ENCODE measurements around the gene SERPINB6. TPM values are rescaled to one million over a fixed set of nuclear protein-coding genes. Genes with fewer than 3 reads are reported as not detected.
A peak's percentile ranks its signal among the peaks of the same experiment; 100 is the strongest.
"Not testable (repeated sequence)": the region's sequence is repeated elsewhere in the genome, so short reads cannot be mapped to it uniquely, and the experiment has no call there.

SERPINB6 gene
- total RNA-seq, 1 experiment from 2014 or later = 39.0 TPM

- peak; percentile 31 for DNase-seq
- no CpG with 5 or more reads among the region's 3 CpGs for WGBS (ENCODE audit: extremely low coverage, insufficient read length, low lambda C conversion rate)
- H2AFZ ChIP-seq (ENCODE audit: low read length) = not testable (repeated sequence)
Measured at GRCh38 chr6:2908516-2908915, 62.9 kb downstream of the SERPINB6 start.

GRCh38 chr6:2903411-2904185 lies 67.8 kb downstream of the SERPINB6 start:
- peak overlapping the region; percentile 78; the same call in 1 of the 2 replicates for H3K14ac ChIP-seq (ENCODE audit: insufficient read depth, low read length)
- H2BK20ac ChIP-seq (ENCODE audit: low read depth, low read length, poor library complexity, severe bottlenecking); H3K27me3 ChIP-seq (ENCODE audit: insufficient read depth, low read length); H3K79me2 ChIP-seq (ENCODE audit: insufficient read depth, low read length); H2AK5ac ChIP-seq (ENCODE audit: insufficient read length, low read length); H3K56ac ChIP-seq (ENCODE audit: insufficient read length, low read depth, low read length); H4K8ac ChIP-seq (replicated peaks; ENCODE audit: insufficient read length, low read depth, low read length); H3K9me3 ChIP-seq (ENCODE audit: control insufficient read depth, low read depth, low read length); H3K23me2 ChIP-seq (ENCODE audit: insufficient read length, low read depth, low read length, poor library complexity, severe bottlenecking); H4K20me1 ChIP-seq (ENCODE audit: control insufficient read depth, insufficient read depth, insufficient read length); H4K5ac ChIP-seq (ENCODE audit: insufficient read length, low read depth, low read length); H2BK15ac ChIP-seq (ENCODE audit: low read depth, low read length); H2AFZ ChIP-seq (ENCODE audit: low read length); H3K27ac Mint-ChIP-seq; H3K27me3 Mint-ChIP-seq (ENCODE audit: low read depth); H2BK5ac ChIP-seq (ENCODE audit: insufficient read length, low read length); H3K9ac ChIP-seq (ENCODE audit: extremely low read depth, insufficient read length, low read length); H3K23ac ChIP-seq (ENCODE audit: insufficient read length, low read depth, low read length); H4K91ac ChIP-seq (ENCODE audit: insufficient read length, low read depth, low read length); DNase-seq; H2BK12ac ChIP-seq (ENCODE audit: insufficient read length, low read depth, low read length); H3T11ph ChIP-seq (ENCODE audit: low read length); H2BK120ac ChIP-seq (ENCODE audit: low read depth, low read length, poor library complexity, severe bottlenecking); H3K18ac ChIP-seq (ENCODE audit: insufficient read length, low read depth, low read length); H3K9me3 Mint-ChIP-seq; H3K4me1 ChIP-seq (ENCODE audit: insufficient read depth, low read length); H3K79me1 ChIP-seq (ENCODE audit: insufficient read depth, low read depth, low read length, poor library complexity, severe bottlenecking); H3K4ac ChIP-seq (ENCODE audit: low read depth, low read length); H3K27ac ChIP-seq (ENCODE audit: insufficient read length, low read depth, low read length): not testable (repeated sequence)
- Mint-ChIP-seq H3K4me3 (peak overlapping the region; percentile 84 to 95; a peak in 4 of 5 replicates), H3K36me3 (ENCODE audit: insufficient read depth in 1 of 3, low read depth in 3 of 3) (peaks cover 8 to 43% (median 34%) of the 10 kb centered on the region in 3 experiments), H3K4me1 (peaks cover 44 to 59% of the 10 kb centered on the region in 2 experiments)
- no CpG with 5 or more reads among the region's 39 CpGs for WGBS (ENCODE audit: extremely low coverage, insufficient read length, low lambda C conversion rate)
- H3K4me2 ChIP-seq (ENCODE audit: insufficient read depth, insufficient read length, low read length) = peak overlapping the region; percentile 49

More at GRCh38 chr6:2908516-2908915, 62.9 kb downstream of the SERPINB6 start:
- H2BK20ac ChIP-seq (ENCODE audit: low read depth, low read length, poor library complexity, severe bottlenecking); H3K9me3 Mint-ChIP-seq; H3K23ac ChIP-seq (ENCODE audit: insufficient read length, low read depth, low read length); H4K8ac ChIP-seq (replicated peaks; ENCODE audit: insufficient read length, low read depth, low read length); H3K27me3 Mint-ChIP-seq (ENCODE audit: low read depth); H2BK120ac ChIP-seq (ENCODE audit: low read depth, low read length, poor library complexity, severe bottlenecking); H3K79me1 ChIP-seq (ENCODE audit: insufficient read depth, low read depth, low read length, poor library complexity, severe bottlenecking); H2AK5ac ChIP-seq (ENCODE audit: insufficient read length, low read length); H3K4me2 ChIP-seq (ENCODE audit: insufficient read depth, insufficient read length, low read length); H3K14ac ChIP-seq (ENCODE audit: insufficient read depth, low read length); H3K79me2 ChIP-seq (ENCODE audit: insufficient read depth, low read length); H3K9me3 ChIP-seq (ENCODE audit: control insufficient read depth, low read depth, low read length); H2BK12ac ChIP-seq (ENCODE audit: insufficient read length, low read depth, low read length); H3K27me3 ChIP-seq (ENCODE audit: insufficient read depth, low read length); H3K56ac ChIP-seq (ENCODE audit: insufficient read length, low read depth, low read length); H4K91ac ChIP-seq (ENCODE audit: insufficient read length, low read depth, low read length); H3K18ac ChIP-seq (ENCODE audit: insufficient read length, low read depth, low read length); H2BK15ac ChIP-seq (ENCODE audit: low read depth, low read length); H4K5ac ChIP-seq (ENCODE audit: insufficient read length, low read depth, low read length); H3T11ph ChIP-seq (ENCODE audit: low read length); H3K23me2 ChIP-seq (ENCODE audit: insufficient read length, low read depth, low read length, poor library complexity, severe bottlenecking); H3K9ac ChIP-seq (ENCODE audit: extremely low read depth, insufficient read length, low read length); H3K4me1 ChIP-seq (ENCODE audit: insufficient read depth, low read length); H3K4ac ChIP-seq (ENCODE audit: low read depth, low read length); H2BK5ac ChIP-seq (ENCODE audit: insufficient read length, low read length); H4K20me1 ChIP-seq (ENCODE audit: control insufficient read depth, insufficient read depth, insufficient read length): not testable (repeated sequence)
- H3K4me1 Mint-ChIP-seq = peaks cover 52 to 64% of the 10 kb centered on the region in 2 experiments
- H3K36me3 Mint-ChIP-seq (ENCODE audit: insufficient read depth in 1 of 3, low read depth in 3 of 3) = peaks cover 2 to 13% (median 6%) of the 10 kb centered on the region in 3 experiments
- H3K27ac ChIP-seq (ENCODE audit: insufficient read length, low read depth, low read length) = peak overlapping the region; percentile 3
- 0 out of 5 replicates have a peak overlapping the region, but pooled peaks of 1 of the 2 experiments have one; percentile 5 for H3K4me3 Mint-ChIP-seq
- H3K27ac Mint-ChIP-seq = peak overlapping the region; percentile 77 to 95 (median 91); a peak in 6 of 7 replicates

Data from H9 (cell line).